WTC11 (cell line): ENCODE measurements around the gene NECTIN1. TPM values are rescaled to one million over a fixed set of nuclear protein-coding genes. Genes with fewer than 3 reads are reported as not detected.
A peak's percentile ranks its signal among the peaks of the same experiment; 100 is the strongest.

Source experiments
- ATAC-seq: fragments of 200-7000 bp; cut with Tn5 transposase; 2 replicates; pipeline ENCODE4 v1.10.0; 2021; ENCODE audit warnings: mild to moderate bottlenecking, moderate library complexity
- CTCF ChIA-PET: fragments of 300-600 bp; sonication (Branson Sonifier 250); formaldehyde crosslinking; loops from one replicate; lab custom pipeline; 2021; ENCODE audit warnings: antibody characterized with exemption; lab: Charles Lee
- POLR2A ChIA-PET: fragments of 350-600 bp; sonication (Branson Sonifier 250); formaldehyde crosslinking; loops from one replicate; lab custom pipeline; 2021; ENCODE audit warnings: antibody characterized with exemption; lab: Charles Lee
- DNase-seq: peaks from one replicate; pipeline ENCODE4 v3.0.0; 2021; ENCODE audit warnings: low spot score
- H3K27ac Mint-ChIP-seq: 2 replicates; pipeline ENCODE4 v1.8.0; 2021; ENCODE audit warnings: mixed read lengths
- H3K27me3 Mint-ChIP-seq: 2 replicates; pipeline ENCODE4 v1.8.0; 2021; ENCODE audit warnings: low read depth, mild to moderate bottlenecking, moderate library complexity, mixed read lengths
- H3K36me3 Mint-ChIP-seq: 2 replicates; pipeline ENCODE4 v1.8.0; 2021; ENCODE audit warnings: mixed read lengths
- H3K4me1 Mint-ChIP-seq: 2 replicates; pipeline ENCODE4 v1.8.0; 2022; ENCODE audit warnings: mixed read lengths
- H3K4me3 Mint-ChIP-seq: 2 replicates; pipeline ENCODE4 v1.8.0; 2021; ENCODE audit warnings: mild to moderate bottlenecking, moderate library complexity, mixed read lengths
- H3K9me3 Mint-ChIP-seq: 2 replicates; pipeline ENCODE4 v1.8.0; 2021; ENCODE audit warnings: mixed read lengths
- AFF4 ChIP-seq: sonication (generic); formaldehyde crosslinking; IDR thresholded peaks from 2 replicates; pipeline ENCODE4 v1.8.1; 2023; ENCODE audit warnings: mild to moderate bottlenecking, missing genetic modification reagents, borderline replicate concordance
- ARID4B ChIP-seq: sonication (generic); formaldehyde crosslinking; IDR thresholded peaks from 2 replicates; pipeline ENCODE4 v1.8.0; 2023; ENCODE audit warnings: missing genetic modification reagents, mild to moderate bottlenecking, borderline replicate concordance
- ATF6 ChIP-seq: sonication (generic); formaldehyde crosslinking; IDR thresholded peaks from 2 replicates; pipeline ENCODE4 v1.8.1; 2023; ENCODE audit warnings: mild to moderate bottlenecking, missing genetic modification reagents
- CTCF ChIP-seq: fragments of 200-600 bp; IDR thresholded peaks from 2 replicates; pipeline ENCODE4 v1.8.0; 2022; ENCODE audit warnings: antibody characterized with exemption
- FOXP1 ChIP-seq: sonication (generic); formaldehyde crosslinking; IDR thresholded peaks from 2 replicates; pipeline ENCODE4 v1.8.0; 2022; ENCODE audit warnings: missing genetic modification reagents, mild to moderate bottlenecking, moderate library complexity, borderline replicate concordance
- PREB ChIP-seq: sonication (generic); formaldehyde crosslinking; IDR thresholded peaks from 2 replicates; pipeline ENCODE4 v1.8.1; 2022; ENCODE audit warnings: mild to moderate bottlenecking, missing genetic modification reagents, moderate library complexity, borderline replicate concordance
- PRRX2 ChIP-seq: fragments of 250-450 bp; sonication (Bioruptor Pico); IDR thresholded peaks from 2 replicates; pipeline ENCODE4 v1.8.0; 2021; ENCODE audit warnings: mild to moderate bottlenecking
- SOX15 ChIP-seq: fragments of 250-450 bp; sonication (Bioruptor Pico); IDR thresholded peaks from 2 replicates; pipeline ENCODE4 v1.9.0; 2021; ENCODE audit warnings: mild to moderate bottlenecking
- SP1 ChIP-seq: sonication (generic); formaldehyde crosslinking; conservative IDR thresholded peaks from 2 replicates; pipeline ENCODE4 v1.8.1; 2022; ENCODE audit warnings: missing genetic modification reagents
- TEAD1 ChIP-seq: sonication (generic); formaldehyde crosslinking; IDR thresholded peaks from 2 replicates; pipeline ENCODE4 v1.8.0; 2022; ENCODE audit warnings: mild to moderate bottlenecking, missing genetic modification reagents
- ZBTB43 ChIP-seq: sonication (generic); formaldehyde crosslinking; IDR thresholded peaks from 2 replicates; pipeline ENCODE4 v1.8.1; 2023; ENCODE audit warnings: mild to moderate bottlenecking, missing genetic modification reagents
- ZNF121 ChIP-seq: sonication (generic); formaldehyde crosslinking; IDR thresholded peaks from 2 replicates; pipeline ENCODE4 v1.8.0; 2023; ENCODE audit warnings: missing genetic modification reagents
- ZNF532 ChIP-seq: fragments of 250-450 bp; sonication (Bioruptor Pico); IDR thresholded peaks from 2 replicates; pipeline ENCODE4 v1.9.0; 2021; ENCODE audit warnings: mild to moderate bottlenecking, borderline replicate concordance
- total RNA-seq: library from RNA; stranded (reverse); gene quantifications from 3 replicates; pipeline ENCODE4 v1.2.3, GENCODE V29; 2021

NECTIN1 gene
- total RNA-seq, 1 experiment from 2014 or later = 86.2 TPM

GRCh38 chr11:119641983-119642745 is 86.8 kb downstream of the NECTIN1 start:
- peaks cover 12% of the 10 kb centered on the region for H3K27me3 Mint-ChIP-seq
- no peak overlapping the region for H3K27ac Mint-ChIP-seq
- DNase-seq (no peak), ATAC-seq (peak; percentile 61)
- H3K9me3 Mint-ChIP-seq = no peaks in the 10 kb centered on the region
- no peak overlapping the region for H3K4me3 Mint-ChIP-seq
- no peak for TF ChIP-seq PREB (CRISPR knock-in tag)
- no peak for TF ChIP-seq AFF4 (CRISPR knock-in tag)
- peak; percentile 72 for TF ChIP-seq CTCF
- no peaks in the 10 kb centered on the region for H3K36me3 Mint-ChIP-seq
- ChIA-PET POLR2A (no interaction called here), CTCF (interaction anchor here (0.6 to 11.2 kb wide), 50 partner anchors 9 to 1374 kb away, joined by 3 to 95 read pairs (median 4); partner anchors contain the start of gene NECTIN1)
- peaks cover 11% of the 10 kb centered on the region for H3K4me1 Mint-ChIP-seq

GRCh38 chr11:119640541-119640940 is 88.5 kb downstream of the NECTIN1 start:
- no peak for ATAC-seq
- H3K9me3 Mint-ChIP-seq = no peaks in the 10 kb centered on the region
- peaks cover 12% of the 10 kb centered on the region for H3K27me3 Mint-ChIP-seq
- no peaks in the 10 kb centered on the region for H3K36me3 Mint-ChIP-seq
- peaks cover 10% of the 10 kb centered on the region for H3K4me1 Mint-ChIP-seq
- H3K27ac Mint-ChIP-seq = no peak overlapping the region
- no peak overlapping the region for H3K4me3 Mint-ChIP-seq
- POLR2A ChIA-PET = no interaction called here
- DNase-seq = no peak
- CTCF ChIA-PET = interaction anchor here (1.1 to 11.2 kb wide), 9 partner anchors 11 to 283 kb away, joined by 3 to 95 read pairs (median 8); partner anchors contain the start of gene NECTIN1
- TF ChIP-seq ZNF532 (CRISPR knock-in tag) = no peak
- TF ChIP-seq FOXP1 (CRISPR knock-in tag) = no peak
- TF ChIP-seq SP1 (CRISPR knock-in tag) = no peak
- no peak for TF ChIP-seq PRRX2 (CRISPR knock-in tag)
- no peak for TF ChIP-seq ATF6 (CRISPR knock-in tag)
- TF ChIP-seq TEAD1 (CRISPR knock-in tag) = no peak
- TF ChIP-seq ARID4B (CRISPR knock-in tag) = no peak
- no peak for TF ChIP-seq SOX15 (CRISPR knock-in tag)
- TF ChIP-seq ZNF121 (CRISPR knock-in tag) = no peak
- no peak for TF ChIP-seq ZBTB43 (CRISPR knock-in tag)
